HG03108 (cell line): Measurements from ENCODE around the gene AGPAT2.

Experiments
- ATAC-seq: cut with Tn5 transposase; IDR thresholded peaks from one replicate; pipeline ENCODE4 v1.9.1; 2021; ENCODE audit warnings: moderate library complexity; ENCODE audit not compliant: unreplicated experiment

AGPAT2 gene

GRCh38 chr9:136675477-136676296 lies 11.6 kb downstream of the AGPAT2 start:
- no peak for ATAC-seq

DNA sequence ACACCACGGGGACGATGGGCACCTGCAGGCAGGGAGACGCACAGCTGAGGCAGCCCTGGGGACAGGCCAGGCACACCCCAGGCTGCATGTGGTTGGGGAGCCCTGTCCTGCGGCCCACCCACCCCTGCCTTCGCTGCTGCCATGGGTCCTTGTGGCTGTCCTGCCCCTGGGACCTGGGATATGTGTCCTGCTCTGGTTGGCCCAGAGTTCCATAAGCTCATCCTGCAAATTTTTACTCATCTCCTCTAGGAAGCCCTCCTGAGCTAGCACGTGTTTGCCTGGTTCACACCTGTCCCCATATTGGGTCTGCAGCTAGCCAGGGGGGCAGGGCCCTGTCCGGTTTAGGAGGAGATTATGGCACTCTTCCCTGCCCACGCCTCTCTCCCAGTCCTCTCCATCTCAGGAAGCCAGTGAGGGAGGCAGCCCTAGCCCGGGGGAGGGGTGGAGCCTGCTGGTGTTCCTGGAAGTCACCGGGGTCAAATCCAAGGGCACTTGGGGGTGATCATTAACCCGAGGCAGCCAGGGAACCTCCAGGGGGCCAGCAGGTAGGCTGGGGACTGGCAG lies 12.4 kb downstream of the AGPAT2 start:
- ATAC-seq = no peak

- no peak for ATAC-seq
These were observed 13.1 kb downstream of the AGPAT2 start for GRCh38 chr9:136673975-136674785.

GRCh38 chr9:136673088-136673974 lies 13.9 kb downstream of the AGPAT2 start:
- ATAC-seq = no peak

DNA sequence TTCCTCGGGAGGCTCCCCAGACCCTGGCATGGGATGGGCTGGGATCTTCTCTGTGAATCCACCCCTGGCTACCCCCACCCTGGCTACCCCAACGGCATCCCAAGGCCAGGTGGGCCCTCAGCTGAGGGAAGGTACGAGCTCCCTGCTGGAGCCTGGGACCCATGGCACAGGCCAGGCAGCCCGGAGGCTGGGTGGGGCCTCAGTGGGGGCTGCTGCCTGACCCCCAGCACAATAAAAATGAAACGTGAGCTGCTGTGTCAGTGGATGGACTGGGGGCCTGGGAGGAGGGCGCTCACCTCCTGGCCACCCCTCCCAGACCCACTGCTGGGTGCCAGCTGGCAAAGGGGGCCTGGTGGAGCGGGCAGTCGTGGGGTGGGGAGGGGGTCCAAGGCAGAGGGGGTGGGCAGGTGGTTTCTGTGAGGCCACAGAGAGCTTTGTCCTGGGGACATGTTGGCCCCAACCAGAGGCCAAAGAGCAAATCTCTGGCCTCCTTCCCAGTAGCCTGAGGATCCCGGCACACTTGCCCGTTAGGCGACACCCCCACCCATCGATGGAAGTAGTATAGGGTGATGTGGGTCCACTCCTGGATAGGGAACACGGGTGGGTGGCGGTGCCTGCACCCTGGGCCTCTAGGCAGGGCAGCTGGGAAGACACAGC lies 14.7 kb downstream of the AGPAT2 start:
- no peak for ATAC-seq

- ATAC-seq = no peak
These were observed 15.4 kb downstream of the AGPAT2 start for GRCh38 chr9:136671646-136672430.

- no peak for ATAC-seq
These were observed 16.0 kb downstream of the AGPAT2 start for GRCh38 chr9:136671254-136671614.

GRCh38 chr9:136670576-136671253 lies 16.5 kb downstream of the AGPAT2 start:
- ATAC-seq = no peak

GRCh38 chr9:136669791-136670464 lies 17.3 kb downstream of the AGPAT2 start:
- ATAC-seq = no peak

- ATAC-seq = no peak
These were observed 18.1 kb downstream of the AGPAT2 start for GRCh38 chr9:136668983-136669790.

DNA sequence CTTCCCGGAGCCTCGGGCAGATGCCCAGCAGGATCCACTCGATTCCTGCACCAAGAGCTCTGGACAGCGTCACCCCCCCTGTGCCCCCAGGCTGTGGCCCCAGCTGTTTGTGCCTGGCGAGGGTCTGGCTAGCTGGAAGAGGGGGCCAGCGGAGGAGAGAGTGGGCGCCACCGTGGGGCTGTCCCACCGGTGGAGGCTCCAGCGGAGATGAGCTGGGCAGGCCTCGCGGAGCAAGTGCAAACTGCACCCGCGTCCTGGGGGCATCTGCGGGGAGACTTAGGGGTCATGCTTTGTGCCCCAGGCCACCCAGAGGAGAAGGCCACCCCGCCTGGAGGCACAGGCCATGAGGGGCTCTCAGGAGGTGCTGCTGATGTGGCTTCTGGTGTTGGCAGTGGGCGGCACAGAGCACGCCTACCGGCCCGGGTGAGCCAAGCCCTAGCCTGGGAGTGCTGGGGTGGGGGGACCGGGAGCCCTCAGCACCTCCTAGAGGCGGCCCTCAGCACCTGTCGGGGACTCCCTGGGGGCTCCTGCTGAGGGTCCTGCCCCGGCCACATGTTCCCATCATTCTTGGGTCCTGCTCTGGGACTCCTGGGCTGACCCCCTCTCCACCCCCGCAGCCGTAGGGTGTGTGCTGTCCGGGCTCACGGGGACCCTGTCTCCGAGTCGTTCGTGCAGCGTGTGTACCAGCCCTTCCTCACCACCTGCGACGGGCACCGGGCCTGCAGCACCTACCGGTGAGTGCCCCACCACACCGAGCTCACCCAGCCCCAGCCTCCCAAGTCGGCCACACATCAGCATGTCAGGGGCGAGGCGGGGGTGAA lies 19.1 kb downstream of the AGPAT2 start:
- ATAC-seq = no peak

DNA sequence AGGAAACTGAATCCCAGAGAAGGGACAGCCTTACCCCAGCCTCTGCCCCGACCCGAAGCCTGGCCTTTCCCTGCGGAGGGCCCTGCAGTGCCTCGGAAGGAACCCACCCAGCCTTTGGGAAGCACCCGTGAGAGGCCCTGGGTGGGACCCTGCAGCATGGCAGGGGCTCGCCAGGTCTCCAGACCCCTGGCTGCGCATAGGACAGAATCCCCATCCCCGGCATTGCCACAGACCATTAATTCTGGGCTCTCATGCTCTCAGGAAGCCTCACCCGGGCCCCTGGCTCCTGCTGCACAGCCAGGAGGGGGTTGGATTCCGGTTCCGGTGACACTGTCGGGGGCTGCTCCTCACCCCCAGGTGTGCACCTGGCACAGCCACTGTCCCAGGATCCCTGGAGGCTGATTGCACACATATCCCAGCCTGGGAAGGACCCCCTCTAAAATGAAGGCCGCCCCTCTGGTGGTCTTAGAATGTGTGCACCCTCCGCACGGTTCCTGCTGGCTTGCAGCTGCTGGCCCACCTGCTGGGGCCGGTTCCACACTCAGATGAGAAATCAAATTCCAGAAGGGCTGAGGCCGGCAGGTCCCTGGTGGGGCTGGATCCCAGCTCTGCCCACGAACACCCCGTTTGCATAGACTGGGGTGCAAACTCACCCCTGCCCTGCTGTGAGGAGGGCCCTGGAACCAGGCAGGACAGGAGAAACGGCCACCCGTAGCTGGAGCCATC lies 19.9 kb downstream of the AGPAT2 start:
- no peak for ATAC-seq

- ATAC-seq = no peak
These were observed 20.7 kb downstream of the AGPAT2 start for GRCh38 chr9:136666372-136667213.

- no peak for ATAC-seq
These were observed 21.4 kb downstream of the AGPAT2 start for GRCh38 chr9:136665704-136666371.
